Activated CD8-positive, alpha-beta T cell treated with anti-CD3 and anti-CD28 coated beads for 36 hours (primary cell): ENCODE data around the gene RFTN1. TPM values are rescaled to one million over a fixed set of nuclear protein-coding genes. Genes with fewer than 3 reads are reported as not detected.
A peak's percentile ranks its signal among the peaks of the same experiment; 100 is the strongest.

Experiments
- ATAC-seq: fragments of 200-7000 bp; cut with Tn5 transposase; one replicate; pipeline ENCODE4 v1.10.0; 2021; ENCODE audit warnings: mild to moderate bottlenecking, moderate library complexity
- CTCF ChIA-PET: fragments of 350-600 bp; sonication (Branson Sonifier 250); formaldehyde crosslinking; loops from one replicate; lab custom pipeline; 2021; ENCODE audit warnings: antibody characterized with exemption; lab: Charles Lee
- POLR2A ChIA-PET: fragments of 350-600 bp; sonication (Branson Sonifier 250); formaldehyde crosslinking; loops from one replicate; lab custom pipeline; 2021; ENCODE audit warnings: antibody characterized with exemption; lab: Charles Lee
- DNase-seq: peaks from one replicate; pipeline ENCODE4 v3.0.0-alpha.2; 2020
- H3K27ac Mint-ChIP-seq: one replicate; pipeline ENCODE4 v1.8.0; 2021; ENCODE audit warnings: mild to moderate bottlenecking, mixed read lengths
- H3K27me3 Mint-ChIP-seq: one replicate; pipeline ENCODE4 v1.8.0; 2021; ENCODE audit warnings: mixed read lengths
- H3K36me3 Mint-ChIP-seq: one replicate; pipeline ENCODE4 v1.8.0; 2021; ENCODE audit warnings: low read depth, mixed read lengths
- H3K4me1 Mint-ChIP-seq: one replicate; pipeline ENCODE4 v1.8.0; 2021; ENCODE audit warnings: low read depth, mixed read lengths
- H3K4me3 Mint-ChIP-seq: one replicate; pipeline ENCODE4 v1.8.0; 2021; ENCODE audit warnings: mild to moderate bottlenecking, moderate library complexity, mixed read lengths
- H3K9me3 Mint-ChIP-seq: one replicate; pipeline ENCODE4 v1.8.0; 2021; ENCODE audit warnings: mixed read lengths
- CTCF ChIP-seq: fragments of 200-600 bp; IDR thresholded peaks from one replicate; pipeline ENCODE4 v1.8.0; 2022; ENCODE audit warnings: antibody characterized with exemption, mild to moderate bottlenecking
- intact Hi-C: fragments of 100-400 bp; cut with micrococcal nuclease; formaldehyde crosslinking; loops from one replicate; pipeline ENCODE4 v1.10.0; 2022
- total RNA-seq, 2 experiments: library from RNA; stranded (reverse); gene quantifications; one replicate each; pipeline ENCODE4 v1.2.3, GENCODE V29; 2021

The RFTN1 gene
- total RNA-seq, 2 experiments from 2014 or later, result 113 to 125 TPM

DNA sequence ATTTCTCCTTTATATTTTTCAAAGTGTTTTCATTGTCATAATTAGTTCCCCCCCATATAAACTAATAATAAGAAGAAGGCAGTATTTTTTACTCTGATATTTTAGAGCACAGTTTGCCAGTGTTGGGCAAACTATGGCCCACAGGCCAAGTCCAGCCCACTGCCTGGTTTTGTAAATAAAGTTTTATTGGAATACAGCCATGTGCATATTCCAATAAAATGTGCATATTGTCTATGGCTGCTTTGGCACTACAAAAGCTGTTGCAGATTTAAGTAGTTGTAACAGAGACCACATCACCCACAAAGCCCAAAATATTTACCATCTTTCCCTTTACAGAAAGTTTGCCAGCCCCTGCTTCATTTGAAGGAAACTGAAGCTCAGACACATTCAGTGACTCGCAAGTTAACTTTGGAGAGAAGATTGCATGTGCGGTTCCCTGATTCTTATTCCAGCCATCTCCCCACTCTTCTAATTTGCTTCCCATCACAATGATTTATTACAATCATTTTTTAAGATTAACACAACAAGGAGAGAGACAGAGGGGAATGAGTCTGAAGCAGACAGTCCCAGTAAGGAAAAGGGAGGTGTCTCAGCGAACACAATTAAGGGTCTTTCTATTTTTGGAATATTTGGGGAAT, 48.9 kb downstream of the RFTN1 start:
- Mint-ChIP-seq H3K27me3 (no peaks in the 10 kb centered on the region), H3K9me3 (no peaks in the 10 kb centered on the region), H3K36me3 (peaks cover 73% of the 10 kb centered on the region), H3K27ac (no peak overlapping the region), H3K4me1 (peaks cover 73% of the 10 kb centered on the region), H3K4me3 (no peak overlapping the region)
- ATAC-seq (no peak), DNase-seq (no peak)
- POLR2A ChIA-PET, result no interaction called here
- intact Hi-C loops, result loop anchor here (5.0 kb wide), 1 partner anchor 48 kb away; the partner anchor contains the start of gene RFTN1
- TF ChIP-seq CTCF, result no peak
- CTCF ChIA-PET, result no interaction called here

DNA sequence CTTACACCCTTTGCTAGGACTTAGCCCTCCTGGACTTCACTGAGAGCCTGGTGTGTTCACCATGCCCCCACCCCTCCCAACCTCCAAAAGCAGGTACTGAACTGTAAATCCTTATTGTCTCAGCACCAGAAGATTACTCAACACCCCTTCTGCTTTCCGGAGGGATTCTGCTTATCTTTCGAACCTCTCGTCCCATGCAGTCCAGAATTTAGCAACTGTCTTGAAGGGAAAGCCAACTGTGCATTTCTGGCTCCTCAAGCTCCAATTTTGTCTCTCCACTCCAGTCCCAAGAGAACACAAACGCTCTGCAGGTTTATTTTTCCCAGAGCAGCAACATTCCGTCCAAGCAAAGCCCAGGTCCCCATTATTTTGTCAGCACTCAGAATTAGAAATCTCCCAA, 49.6 kb downstream of the RFTN1 start:
- Mint-ChIP-seq H3K27ac (peak overlapping the region; percentile 47), H3K9me3 (no peaks in the 10 kb centered on the region), H3K36me3 (peaks cover 66% of the 10 kb centered on the region), H3K4me1 (peaks cover 66% of the 10 kb centered on the region), H3K4me3 (no peak overlapping the region), H3K27me3 (no peaks in the 10 kb centered on the region)
- intact Hi-C loops, result loop anchor here (5.0 kb wide), 1 partner anchor 48 kb away; the partner anchor contains the start of gene RFTN1
- DNase-seq (no peak), ATAC-seq (no peak)
- TF ChIP-seq CTCF, result no peak
- ChIA-PET POLR2A (no interaction called here), CTCF (interaction anchor here (0.6 kb wide), 1 partner anchor 200 kb away, joined by 3 read pairs; no protein-coding TSS in a partner anchor)

- CTCF ChIA-PET, result no interaction called here
- DNase-seq (no peak), ATAC-seq (no peak)
- Mint-ChIP-seq H3K4me3 (peak overlapping the region; percentile 0), H3K4me1 (peaks cover 65% of the 10 kb centered on the region), H3K27me3 (no peaks in the 10 kb centered on the region), H3K36me3 (peaks cover 63% of the 10 kb centered on the region), H3K9me3 (no peaks in the 10 kb centered on the region), H3K27ac (peak overlapping the region; percentile 70)
- intact Hi-C loops, result loop anchor here (5.0 kb wide), 1 partner anchor 49 kb away; the partner anchor contains the start of gene RFTN1
- POLR2A ChIA-PET, result interaction anchor here (1.0 kb wide), 1 partner anchor 49 kb away, joined by 3 read pairs; no protein-coding TSS in a partner anchor
- TF ChIP-seq CTCF, result no peak
Measured at GRCh38 chr3:16463119-16463518, 50.4 kb downstream of the RFTN1 start.

- peak overlapping the region; percentile 70 for H3K27ac Mint-ChIP-seq
- no peaks in the 10 kb centered on the region for H3K27me3 Mint-ChIP-seq
- intact Hi-C loops, result loop anchor here (5.0 kb wide), 1 partner anchor 50 kb away; the partner anchor contains the start of gene RFTN1
- peak overlapping the region; percentile 0 for H3K4me3 Mint-ChIP-seq
- no peak for TF ChIP-seq CTCF
- ChIA-PET POLR2A (interaction anchor here (0.6 to 1.0 kb wide), 3 partner anchors 11 to 52 kb away, joined by 3 to 4 read pairs (median 3); no protein-coding TSS in a partner anchor), CTCF (no interaction called here)
- no peaks in the 10 kb centered on the region for H3K9me3 Mint-ChIP-seq
- peaks cover 65% of the 10 kb centered on the region for H3K4me1 Mint-ChIP-seq
- peak; percentile 47 for DNase-seq
- peaks cover 62% of the 10 kb centered on the region for H3K36me3 Mint-ChIP-seq
- peak; percentile 81 for ATAC-seq
Measured at GRCh38 chr3:16462679-16463078, 50.8 kb downstream of the RFTN1 start.
